OCI-LY3 (cell line): ENCODE measurements around the gene ETDB.

Source experiments
- EZH2phosphoT487 ChIP-seq: fragments of 200-600 bp; shearing (Covaris generic); IDR thresholded peaks from 2 replicates; pipeline ENCODE4 v1.6.1; 2018; ENCODE audit warnings: antibody characterized with exemption, mixed run types, low read depth
- TF ChIP-seq, protein P1 (sequence below): fragments of 200-600, 300-600 bp; sonication (generic); IDR thresholded peaks from 2 replicates; pipeline ENCODE4 v1.5.1; 2014; ENCODE audit warnings: antibody characterized with exemption, low read length, low read depth

DNA sequence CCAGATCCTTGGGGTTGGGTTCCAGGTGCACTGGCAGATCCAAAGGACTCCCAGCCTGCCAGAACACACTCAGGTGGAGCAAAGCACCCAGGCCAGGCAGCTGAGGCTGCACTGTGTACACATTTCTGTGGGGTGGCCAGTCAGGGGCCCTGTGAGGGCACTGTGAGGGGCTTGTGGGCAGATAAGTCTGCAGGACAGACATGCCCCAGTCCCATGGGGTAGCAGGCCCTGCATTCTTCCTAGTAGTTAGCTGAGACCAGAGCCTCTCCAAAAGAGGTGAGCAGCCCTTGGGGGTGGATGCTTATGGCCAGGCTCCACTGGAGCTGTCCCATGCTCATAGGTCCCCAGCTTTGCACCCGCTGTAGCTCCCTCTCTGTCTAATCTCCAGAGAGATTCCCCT is 7.6 kb downstream of the ETDB start:
- TF ChIP-seq, protein P1, sequence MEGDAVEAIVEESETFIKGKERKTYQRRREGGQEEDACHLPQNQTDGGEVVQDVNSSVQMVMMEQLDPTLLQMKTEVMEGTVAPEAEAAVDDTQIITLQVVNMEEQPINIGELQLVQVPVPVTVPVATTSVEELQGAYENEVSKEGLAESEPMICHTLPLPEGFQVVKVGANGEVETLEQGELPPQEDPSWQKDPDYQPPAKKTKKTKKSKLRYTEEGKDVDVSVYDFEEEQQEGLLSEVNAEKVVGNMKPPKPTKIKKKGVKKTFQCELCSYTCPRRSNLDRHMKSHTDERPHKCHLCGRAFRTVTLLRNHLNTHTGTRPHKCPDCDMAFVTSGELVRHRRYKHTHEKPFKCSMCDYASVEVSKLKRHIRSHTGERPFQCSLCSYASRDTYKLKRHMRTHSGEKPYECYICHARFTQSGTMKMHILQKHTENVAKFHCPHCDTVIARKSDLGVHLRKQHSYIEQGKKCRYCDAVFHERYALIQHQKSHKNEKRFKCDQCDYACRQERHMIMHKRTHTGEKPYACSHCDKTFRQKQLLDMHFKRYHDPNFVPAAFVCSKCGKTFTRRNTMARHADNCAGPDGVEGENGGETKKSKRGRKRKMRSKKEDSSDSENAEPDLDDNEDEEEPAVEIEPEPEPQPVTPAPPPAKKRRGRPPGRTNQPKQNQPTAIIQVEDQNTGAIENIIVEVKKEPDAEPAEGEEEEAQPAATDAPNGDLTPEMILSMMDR, result no peak
- TF ChIP-seq EZH2phosphoT487, result no peak
